Measurements from ENCODE around the gene MSI1. TPM values are rescaled to one million over a fixed set of nuclear protein-coding genes. Genes with fewer than 3 reads are reported as not detected.

MSI1 gene
- total and polyA plus RNA-seq, 2 of the 13 experiments (the other 11 are each of a cell fraction or from before 2014, with no cell fraction given), result 0.09 to 0.46 TPM

- TF ChIP-seq ATF2 (CRISPR knock-in tag; IDR thresholded peaks at IDR 0.05), result peak; percentile 60; the same call in 1 of the 2 replicates
- TF ChIP-seq ZBTB10 (CRISPR knock-in tag; IDR thresholded peaks at IDR 0.05; ENCODE audit: borderline replicate concordance), result no peak
- peak; percentile 96 for TF ChIP-seq ZNF317 (CRISPR knock-in tag; IDR thresholded peaks at IDR 0.05)
- no peak for TF ChIP-seq MYNN (CRISPR knock-in tag; IDR thresholded peaks at IDR 0.05; ENCODE audit: low read depth)
- no peak for TF ChIP-seq CCDC6 (CRISPR knock-in tag; IDR thresholded peaks at IDR 0.05)
- TF ChIP-seq, protein P1, sequence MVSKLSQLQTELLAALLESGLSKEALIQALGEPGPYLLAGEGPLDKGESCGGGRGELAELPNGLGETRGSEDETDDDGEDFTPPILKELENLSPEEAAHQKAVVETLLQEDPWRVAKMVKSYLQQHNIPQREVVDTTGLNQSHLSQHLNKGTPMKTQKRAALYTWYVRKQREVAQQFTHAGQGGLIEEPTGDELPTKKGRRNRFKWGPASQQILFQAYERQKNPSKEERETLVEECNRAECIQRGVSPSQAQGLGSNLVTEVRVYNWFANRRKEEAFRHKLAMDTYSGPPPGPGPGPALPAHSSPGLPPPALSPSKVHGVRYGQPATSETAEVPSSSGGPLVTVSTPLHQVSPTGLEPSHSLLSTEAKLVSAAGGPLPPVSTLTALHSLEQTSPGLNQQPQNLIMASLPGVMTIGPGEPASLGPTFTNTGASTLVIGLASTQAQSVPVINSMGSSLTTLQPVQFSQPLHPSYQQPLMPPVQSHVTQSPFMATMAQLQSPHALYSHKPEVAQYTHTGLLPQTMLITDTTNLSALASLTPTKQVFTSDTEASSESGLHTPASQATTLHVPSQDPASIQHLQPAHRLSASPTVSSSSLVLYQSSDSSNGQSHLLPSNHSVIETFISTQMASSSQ (IDR thresholded peaks at IDR 0.05; ENCODE audit: low read depth), result peak; percentile 94
- TF ChIP-seq, protein P1 (CRISPR knock-in tag; IDR thresholded peaks at IDR 0.05; ENCODE audit: borderline replicate concordance), result peak; percentile 97
- peak; percentile 40; the same call in 1 of the 2 replicates for TF ChIP-seq FOXK2 (IDR thresholded peaks at IDR 0.05)
- TF ChIP-seq RFX3 (CRISPR knock-in tag; IDR thresholded peaks at IDR 0.05), result no peak
- TF ChIP-seq LRRFIP1 (CRISPR knock-in tag; conservative IDR thresholded peaks at IDR 0.05), result no peak
- no peak for TF ChIP-seq ZNF839 (CRISPR knock-in tag; IDR thresholded peaks at IDR 0.05; ENCODE audit: borderline replicate concordance)
- TF ChIP-seq ZSCAN21 (CRISPR knock-in tag; IDR thresholded peaks at IDR 0.05; ENCODE audit: borderline replicate concordance), result no peak
- no peak for TF ChIP-seq ATF7 (IDR thresholded peaks at IDR 0.05)
- no peak for TF ChIP-seq ATF7 (CRISPR knock-in tag; IDR thresholded peaks at IDR 0.05)
- TF ChIP-seq GATA4 (IDR thresholded peaks at IDR 0.05; ENCODE audit: borderline replicate concordance, low read depth), result no peak
- no peak for TF ChIP-seq ZNF335 (CRISPR knock-in tag; IDR thresholded peaks at IDR 0.05)
- no peak for TF ChIP-seq ATF7-NPFF (CRISPR knock-in tag; IDR thresholded peaks at IDR 0.05; ENCODE audit: low read depth)
- no peak for TF ChIP-seq EEA1 (CRISPR knock-in tag; IDR thresholded peaks at IDR 0.05; ENCODE audit: borderline replicate concordance)
- TF ChIP-seq KDM4B (CRISPR knock-in tag; IDR thresholded peaks at IDR 0.05), result no peak
These were observed 47.4 kb downstream of the MSI1 start (continued) for GRCh38 chr12:120321382-120322202.
